Prostate gland (tissue), 2 donors: ENCODE data around the gene IFIT1B. TPM values are rescaled to one million over a fixed set of nuclear protein-coding genes. Genes with fewer than 3 reads are reported as not detected.

ENCODE experiments used
- DNase-seq: peaks from one replicate; pipeline ENCODE4 v3.0.0-alpha.2; 2019; ENCODE audit warnings: low spot score
- H3K27ac ChIP-seq, 2 donors: fragments of 200-600 bp; sonication (generic); 2 replicates each; pipeline ENCODE4 v1.5.1; 2017 to 2019
- H3K27me3 ChIP-seq: fragments of 200-600 bp; sonication (generic); replicated peaks from 2 replicates; pipeline ENCODE4 v1.5.1; 2019; ENCODE audit not compliant: insufficient read depth
- H3K36me3 ChIP-seq, 2 donors: fragments of 200-600 bp; sonication (generic); 1 replicate in 1 of 2; 2 replicates in 1 of 2; pipeline versions ENCODE4 v1.5.1 to v1.8.1; 2017 to 2019
- H3K4me1 ChIP-seq: fragments of 200-600 bp; sonication (generic); replicated peaks from 2 replicates; pipeline ENCODE4 v1.5.1; 2019
- H3K4me3 ChIP-seq, 2 donors: fragments of 200-600 bp; sonication (generic); 2 replicates each; pipeline ENCODE4 v1.5.1; 2017 to 2019
- H3K9me3 ChIP-seq: fragments of 200-600 bp; sonication (generic); 2 replicates; pipeline ENCODE4 v1.5.1; 2017
- POLR2A ChIP-seq: fragments of 450-650 bp; IDR thresholded peaks from one replicate; pipeline ENCODE4 v1.6.1; 2016; ENCODE audit warnings: antibody characterized with exemption, mild to moderate bottlenecking
- POLR2AphosphoS5 ChIP-seq: sonication (generic); formaldehyde crosslinking; IDR thresholded peaks from one replicate; pipeline ENCODE4 v1.6.1; 2017; ENCODE audit warnings: antibody characterized with exemption
- WGBS: methylation state at CpG from one replicate; pipeline ENCODE4 v1.1.5; 2018; 5-methylcytosine and 5-hydroxymethylcytosine counted together
- intact Hi-C: fragments of 100-400 bp; cut with DNase I; formaldehyde crosslinking; loops from one replicate; pipeline ENCODE4 v1.14.2; 2022
- total RNA-seq, 2 donors: library from RNA; depleted of rRNA; stranded (reverse); fragments of >200 nt; gene quantifications; one replicate each; pipeline ENCODE4 v1.1.0, GENCODE V29; 2016
- TF ChIP-seq, protein P1 (sequence below), 4 experiments: fragments of 200-600 bp in 2 of 4; fragments of 450-650 bp in 2 of 4; sonication (generic) in 2 of 4; IDR thresholded peaks; 1 replicate in 3 of 4; 2 replicates in 1 of 4; pipeline ENCODE4 v1.5.1; 2016 to 2019; ENCODE audit warnings: antibody characterized with exemption in 4 of 4, mild to moderate bottlenecking in 2 of 4, moderate library complexity in 2 of 4

Gene IFIT1B
- total RNA-seq, 2 donors from 2014 or later: not detected

DNA sequence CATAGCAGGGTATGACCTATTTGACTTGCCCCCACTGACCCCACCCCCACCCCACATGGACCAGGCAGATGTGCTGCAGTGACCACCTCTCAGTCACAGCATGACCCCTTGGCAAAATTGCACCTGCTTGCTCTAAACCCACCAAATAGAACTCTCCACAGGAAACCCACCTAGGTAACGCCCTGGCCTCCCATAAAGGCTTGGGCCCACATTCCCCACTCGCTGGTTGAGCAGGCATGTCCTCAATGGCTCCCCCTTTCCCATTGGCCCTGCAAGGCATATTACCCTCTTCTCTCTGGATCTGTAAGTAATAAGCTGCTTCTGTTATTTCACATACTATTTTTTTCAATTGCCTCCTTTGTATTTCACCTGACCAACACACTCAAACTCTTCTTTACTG lies 17.3 kb downstream of the IFIT1B start:
- DNase-seq: no peak
- 90% methylated on average over 2 of the region's 2 CpGs for WGBS

GRCh38 chr10:89398003-89398749 lies 20.3 kb downstream of the IFIT1B start:
- no peaks in the 10 kb centered on the region for H3K36me3 ChIP-seq
- H3K4me3 ChIP-seq: no peak overlapping the region
- no peaks in the 10 kb centered on the region for H3K9me3 ChIP-seq
- no peaks in the 10 kb centered on the region for H3K27me3 ChIP-seq
- intact Hi-C loops: no loop called here
- no peaks in the 10 kb centered on the region for H3K4me1 ChIP-seq
- no peak for DNase-seq
- WGBS: 83% methylated on average over 5 of the region's 5 CpGs
- TF ChIP-seq POLR2A (no peak), POLR2AphosphoS5 (no peak)
- TF ChIP-seq, protein P1, sequence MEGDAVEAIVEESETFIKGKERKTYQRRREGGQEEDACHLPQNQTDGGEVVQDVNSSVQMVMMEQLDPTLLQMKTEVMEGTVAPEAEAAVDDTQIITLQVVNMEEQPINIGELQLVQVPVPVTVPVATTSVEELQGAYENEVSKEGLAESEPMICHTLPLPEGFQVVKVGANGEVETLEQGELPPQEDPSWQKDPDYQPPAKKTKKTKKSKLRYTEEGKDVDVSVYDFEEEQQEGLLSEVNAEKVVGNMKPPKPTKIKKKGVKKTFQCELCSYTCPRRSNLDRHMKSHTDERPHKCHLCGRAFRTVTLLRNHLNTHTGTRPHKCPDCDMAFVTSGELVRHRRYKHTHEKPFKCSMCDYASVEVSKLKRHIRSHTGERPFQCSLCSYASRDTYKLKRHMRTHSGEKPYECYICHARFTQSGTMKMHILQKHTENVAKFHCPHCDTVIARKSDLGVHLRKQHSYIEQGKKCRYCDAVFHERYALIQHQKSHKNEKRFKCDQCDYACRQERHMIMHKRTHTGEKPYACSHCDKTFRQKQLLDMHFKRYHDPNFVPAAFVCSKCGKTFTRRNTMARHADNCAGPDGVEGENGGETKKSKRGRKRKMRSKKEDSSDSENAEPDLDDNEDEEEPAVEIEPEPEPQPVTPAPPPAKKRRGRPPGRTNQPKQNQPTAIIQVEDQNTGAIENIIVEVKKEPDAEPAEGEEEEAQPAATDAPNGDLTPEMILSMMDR (IDR thresholded peaks at IDR 0.05): no peak
- no peak overlapping the region for H3K27ac ChIP-seq

More for the DNA sequence above, 17.3 kb downstream of the IFIT1B start:
- no peak for TF ChIP-seq POLR2A
- TF ChIP-seq POLR2AphosphoS5: no peak
- TF ChIP-seq, protein P1 (IDR thresholded peaks at IDR 0.05): no peak
- Histone ChIP-seq H3K27ac (no peak overlapping the region), H3K9me3 (no peaks in the 10 kb centered on the region), H3K36me3 (no peaks in the 10 kb centered on the region), H3K4me3 (no peak overlapping the region), H3K27me3 (no peaks in the 10 kb centered on the region), H3K4me1 (peaks cover 3% of the 10 kb centered on the region)
- intact Hi-C loops: no loop called here

- no peak overlapping the region for H3K27ac ChIP-seq
- TF ChIP-seq POLR2AphosphoS5: no peak
- TF ChIP-seq, protein P1 (IDR thresholded peaks at IDR 0.05): no peak
- no peak for TF ChIP-seq POLR2A
- no peaks in the 10 kb centered on the region for H3K4me1 ChIP-seq
- H3K9me3 ChIP-seq: no peaks in the 10 kb centered on the region
- 88% methylated on average over 1 of the region's 1 CpG for WGBS
- H3K27me3 ChIP-seq: no peaks in the 10 kb centered on the region
- H3K4me3 ChIP-seq: no peak overlapping the region
- intact Hi-C loops: no loop called here
- DNase-seq: no peak
- H3K36me3 ChIP-seq: no peaks in the 10 kb centered on the region
Observed at GRCh38 chr10:89399956-89400355, 22.1 kb downstream of the IFIT1B start.

DNA sequence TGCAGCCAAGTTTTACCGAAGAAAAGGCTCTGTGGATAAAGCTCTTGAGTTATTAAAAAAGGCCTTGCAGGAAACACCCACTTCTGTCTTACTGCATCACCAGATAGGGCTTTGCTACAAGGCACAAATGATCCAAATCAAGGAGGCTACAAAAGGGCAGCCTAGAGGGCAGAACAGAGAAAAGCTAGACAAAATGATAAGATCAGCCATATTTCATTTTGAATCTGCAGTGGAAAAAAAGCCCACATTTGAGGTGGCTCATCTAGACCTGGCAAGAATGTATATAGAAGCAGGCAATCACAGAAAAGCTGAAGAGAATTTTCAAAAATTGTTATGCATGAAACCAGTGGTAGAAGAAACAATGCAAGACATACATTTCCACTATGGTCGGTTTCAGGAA lies 25.2 kb downstream of the IFIT1B start:
- H3K27me3 ChIP-seq: no peaks in the 10 kb centered on the region
- no peak overlapping the region for H3K27ac ChIP-seq
- intact Hi-C loops: no loop called here
- TF ChIP-seq POLR2A (no peak), POLR2AphosphoS5 (no peak)
- TF ChIP-seq, protein P1 (IDR thresholded peaks at IDR 0.05): no peak
- DNase-seq: no peak
- WGBS: 91% methylated on average over 2 of the region's 2 CpGs
- no peaks in the 10 kb centered on the region for H3K36me3 ChIP-seq
- no peak overlapping the region for H3K4me3 ChIP-seq
- H3K4me1 ChIP-seq: no peaks in the 10 kb centered on the region
- no peaks in the 10 kb centered on the region for H3K9me3 ChIP-seq
